T-helper 1 cell treated with Interleukin-12 subunit alpha and Interleukin-12 subunit beta and Interleukin-4 antibody, amounts not matched to agents 30 μg/mL and 1 μg/mL, for 36 hours (primary cell): Measurements from ENCODE around the gene ADAM19.
A peak's percentile ranks its signal among the peaks of the same experiment; 100 is the strongest.

Experiments
- H3K27ac Mint-ChIP-seq: one replicate; pipeline ENCODE4 v1.8.0; 2021; ENCODE audit warnings: mild to moderate bottlenecking, mixed read lengths
- H3K27me3 Mint-ChIP-seq: one replicate; pipeline ENCODE4 v1.8.0; 2021; ENCODE audit warnings: low read depth, mixed read lengths
- H3K36me3 Mint-ChIP-seq: one replicate; pipeline ENCODE4 v1.8.0; 2021; ENCODE audit warnings: low read depth, mixed read lengths
- H3K4me1 Mint-ChIP-seq: one replicate; pipeline ENCODE4 v1.8.0; 2021; ENCODE audit warnings: low read depth, mixed read lengths
- H3K4me3 Mint-ChIP-seq: one replicate; pipeline ENCODE4 v1.8.0; 2021; ENCODE audit warnings: mild to moderate bottlenecking, moderate library complexity, mixed read lengths
- H3K9me3 Mint-ChIP-seq: one replicate; pipeline ENCODE4 v1.8.0; 2021; ENCODE audit warnings: mixed read lengths

The ADAM19 gene

GRCh38 chr5:157575381-157576020, at the start of gene ADAM19:
TSS of gene ADAM19 (minus strand) at chr5:157575775. CDS start at chr5:157575696, 79 bp downstream.
- no peaks in the 10 kb centered on the region for H3K27me3 Mint-ChIP-seq
- H3K27ac Mint-ChIP-seq = peak within 1 kb of the TSS; percentile 97
- no peaks in the 10 kb centered on the region for H3K9me3 Mint-ChIP-seq
- H3K36me3 Mint-ChIP-seq = peaks cover 51% of the 10 kb centered on the region
- peak within 1 kb of the TSS; percentile 100 for H3K4me3 Mint-ChIP-seq
- peaks cover 63% of the 10 kb centered on the region for H3K4me1 Mint-ChIP-seq

GRCh38 chr5:157624144-157624543, 48.6 kb upstream of the ADAM19 start:
- Mint-ChIP-seq H3K27ac (no peak overlapping the region), H3K4me1 (peaks cover 10% of the 10 kb centered on the region), H3K4me3 (no peak overlapping the region), H3K27me3 (no peaks in the 10 kb centered on the region), H3K9me3 (peaks cover 23% of the 10 kb centered on the region), H3K36me3 (peaks cover 23% of the 10 kb centered on the region)

- H3K4me1 Mint-ChIP-seq = peaks cover 13% of the 10 kb centered on the region
- no peak overlapping the region for H3K27ac Mint-ChIP-seq
- H3K4me3 Mint-ChIP-seq = no peak overlapping the region
- peaks cover 30% of the 10 kb centered on the region for H3K9me3 Mint-ChIP-seq
- H3K27me3 Mint-ChIP-seq = no peaks in the 10 kb centered on the region
- peaks cover 29% of the 10 kb centered on the region for H3K36me3 Mint-ChIP-seq
Observed at GRCh38 chr5:157620776-157621175, 45.2 kb upstream of the ADAM19 start.

- Mint-ChIP-seq H3K4me3 (no peak overlapping the region), H3K27ac (no peak overlapping the region), H3K9me3 (peaks cover 27% of the 10 kb centered on the region), H3K4me1 (peaks cover 17% of the 10 kb centered on the region), H3K36me3 (peaks cover 27% of the 10 kb centered on the region), H3K27me3 (no peaks in the 10 kb centered on the region)
Observed at GRCh38 chr5:157618191-157618765, 42.7 kb upstream of the ADAM19 start.

GRCh38 chr5:157616785-157617184, 41.2 kb upstream of the ADAM19 start:
- peaks cover 31% of the 10 kb centered on the region for H3K4me1 Mint-ChIP-seq
- H3K27me3 Mint-ChIP-seq = no peaks in the 10 kb centered on the region
- H3K4me3 Mint-ChIP-seq = no peak overlapping the region
- no peak overlapping the region for H3K27ac Mint-ChIP-seq
- H3K36me3 Mint-ChIP-seq = peaks cover 19% of the 10 kb centered on the region
- H3K9me3 Mint-ChIP-seq = peaks cover 13% of the 10 kb centered on the region

- Mint-ChIP-seq H3K36me3 (peaks cover 17% of the 10 kb centered on the region), H3K27ac (peak overlapping the region; percentile 91), H3K4me3 (peak overlapping the region; percentile 80), H3K27me3 (no peaks in the 10 kb centered on the region), H3K9me3 (peaks cover 6% of the 10 kb centered on the region), H3K4me1 (peaks cover 51% of the 10 kb centered on the region)
Observed at GRCh38 chr5:157613385-157614245, 38.0 kb upstream of the ADAM19 start.

- Mint-ChIP-seq H3K9me3 (no peaks in the 10 kb centered on the region), H3K27ac (peak overlapping the region; percentile 91), H3K27me3 (no peaks in the 10 kb centered on the region), H3K4me3 (peak overlapping the region; percentile 80), H3K36me3 (peaks cover 11% of the 10 kb centered on the region), H3K4me1 (peaks cover 55% of the 10 kb centered on the region)
Observed at GRCh38 chr5:157612581-157612980, 37.0 kb upstream of the ADAM19 start.

GRCh38 chr5:157611571-157612476, 36.2 kb upstream of the ADAM19 start:
- peak overlapping the region; percentile 7 for H3K27ac Mint-ChIP-seq
- peaks cover 59% of the 10 kb centered on the region for H3K4me1 Mint-ChIP-seq
- H3K9me3 Mint-ChIP-seq = no peaks in the 10 kb centered on the region
- H3K4me3 Mint-ChIP-seq = peak overlapping the region; percentile 8
- H3K36me3 Mint-ChIP-seq = peaks cover 11% of the 10 kb centered on the region
- H3K27me3 Mint-ChIP-seq = no peaks in the 10 kb centered on the region

- H3K36me3 Mint-ChIP-seq = peaks cover 11% of the 10 kb centered on the region
- peaks cover 62% of the 10 kb centered on the region for H3K4me1 Mint-ChIP-seq
- peak overlapping the region; percentile 7 for H3K27ac Mint-ChIP-seq
- no peak overlapping the region for H3K4me3 Mint-ChIP-seq
- H3K9me3 Mint-ChIP-seq = no peaks in the 10 kb centered on the region
- no peaks in the 10 kb centered on the region for H3K27me3 Mint-ChIP-seq
Observed at GRCh38 chr5:157610990-157611389, 35.4 kb upstream of the ADAM19 start.

- peaks cover 10% of the 10 kb centered on the region for H3K36me3 Mint-ChIP-seq
- peaks cover 65% of the 10 kb centered on the region for H3K4me1 Mint-ChIP-seq
- H3K4me3 Mint-ChIP-seq = no peak overlapping the region
- no peaks in the 10 kb centered on the region for H3K9me3 Mint-ChIP-seq
- H3K27ac Mint-ChIP-seq = peak overlapping the region; percentile 55
- H3K27me3 Mint-ChIP-seq = no peaks in the 10 kb centered on the region
Observed at GRCh38 chr5:157608972-157609565, 33.5 kb upstream of the ADAM19 start.

- peak overlapping the region; percentile 59 for H3K4me3 Mint-ChIP-seq
- peaks cover 7% of the 10 kb centered on the region for H3K36me3 Mint-ChIP-seq
- H3K27me3 Mint-ChIP-seq = no peaks in the 10 kb centered on the region
- peak overlapping the region; percentile 86 for H3K27ac Mint-ChIP-seq
- H3K4me1 Mint-ChIP-seq = peaks cover 67% of the 10 kb centered on the region
- H3K9me3 Mint-ChIP-seq = no peaks in the 10 kb centered on the region
Observed at GRCh38 chr5:157607371-157608161, 32.0 kb upstream of the ADAM19 start.

- Mint-ChIP-seq H3K27me3 (no peaks in the 10 kb centered on the region), H3K36me3 (peaks cover 4% of the 10 kb centered on the region), H3K27ac (peak overlapping the region; percentile 57), H3K4me3 (no peak overlapping the region), H3K9me3 (no peaks in the 10 kb centered on the region), H3K4me1 (peaks cover 64% of the 10 kb centered on the region)
Observed at GRCh38 chr5:157606046-157606445, 30.5 kb upstream of the ADAM19 start.
